GM12865 (cell line): ENCODE results near the gene AQP3.

Experiments used
- DNase-seq: peaks from one replicate; pipeline ENCODE4 v3.0.0; 2010; ENCODE audit warnings: low read depth
- H3K4me3 ChIP-seq: 2 replicates; pipeline ENCODE4 v1.5.1; 2011; ENCODE audit warnings: mild to moderate bottlenecking, low read depth, low read length, control low read depth
- TF ChIP-seq, protein P1 (sequence below): IDR thresholded peaks from 2 replicates; pipeline ENCODE4 v1.5.1; 2011; ENCODE audit warnings: low read length, control low read depth, low read depth, inconsistent platforms; ENCODE audit not compliant: insufficient read depth; ENCODE audit errors: missing control alignments

The AQP3 gene

DNA sequence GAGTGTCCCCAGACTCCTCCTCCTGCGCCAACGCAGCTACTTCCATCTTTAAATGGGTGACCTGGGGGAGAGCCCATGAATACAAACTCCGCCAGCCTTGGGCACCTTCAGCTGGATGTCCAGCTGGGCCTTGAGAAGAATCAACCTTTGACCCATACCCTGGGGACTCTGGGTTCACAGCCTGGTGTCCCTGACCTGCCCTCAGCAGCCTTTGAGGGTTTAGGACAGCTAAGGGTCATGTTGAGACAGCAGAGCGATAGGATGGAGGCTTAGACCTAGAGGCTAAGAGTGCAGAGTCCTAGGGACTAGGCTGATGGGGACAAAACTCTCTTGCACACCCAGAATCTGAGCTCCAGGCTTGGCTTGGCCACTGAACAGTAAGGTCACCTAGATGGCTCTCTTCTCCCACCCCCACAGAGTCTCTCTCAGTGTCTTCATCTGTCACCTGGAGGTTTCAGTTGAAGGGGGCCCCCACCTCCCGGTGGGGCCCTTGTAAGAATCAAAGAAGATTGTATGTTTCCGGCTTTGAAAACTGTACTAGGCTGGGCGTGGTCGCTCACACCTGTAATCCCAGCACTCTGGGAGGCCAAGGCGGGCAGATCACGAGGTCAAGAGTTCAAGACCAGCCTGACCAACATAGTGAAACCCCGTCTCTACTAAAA, 6.7 kb upstream of the AQP3 start:
- H3K4me3 ChIP-seq: no peak overlapping the region
- DNase-seq: peak; percentile 86
- TF ChIP-seq, protein P1, sequence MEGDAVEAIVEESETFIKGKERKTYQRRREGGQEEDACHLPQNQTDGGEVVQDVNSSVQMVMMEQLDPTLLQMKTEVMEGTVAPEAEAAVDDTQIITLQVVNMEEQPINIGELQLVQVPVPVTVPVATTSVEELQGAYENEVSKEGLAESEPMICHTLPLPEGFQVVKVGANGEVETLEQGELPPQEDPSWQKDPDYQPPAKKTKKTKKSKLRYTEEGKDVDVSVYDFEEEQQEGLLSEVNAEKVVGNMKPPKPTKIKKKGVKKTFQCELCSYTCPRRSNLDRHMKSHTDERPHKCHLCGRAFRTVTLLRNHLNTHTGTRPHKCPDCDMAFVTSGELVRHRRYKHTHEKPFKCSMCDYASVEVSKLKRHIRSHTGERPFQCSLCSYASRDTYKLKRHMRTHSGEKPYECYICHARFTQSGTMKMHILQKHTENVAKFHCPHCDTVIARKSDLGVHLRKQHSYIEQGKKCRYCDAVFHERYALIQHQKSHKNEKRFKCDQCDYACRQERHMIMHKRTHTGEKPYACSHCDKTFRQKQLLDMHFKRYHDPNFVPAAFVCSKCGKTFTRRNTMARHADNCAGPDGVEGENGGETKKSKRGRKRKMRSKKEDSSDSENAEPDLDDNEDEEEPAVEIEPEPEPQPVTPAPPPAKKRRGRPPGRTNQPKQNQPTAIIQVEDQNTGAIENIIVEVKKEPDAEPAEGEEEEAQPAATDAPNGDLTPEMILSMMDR: no peak

- no peak overlapping the region for H3K4me3 ChIP-seq
- no peak for DNase-seq
- TF ChIP-seq, protein P1: no peak
Observed at GRCh38 chr9:33453286-33453860, 6.0 kb upstream of the AQP3 start.

DNA sequence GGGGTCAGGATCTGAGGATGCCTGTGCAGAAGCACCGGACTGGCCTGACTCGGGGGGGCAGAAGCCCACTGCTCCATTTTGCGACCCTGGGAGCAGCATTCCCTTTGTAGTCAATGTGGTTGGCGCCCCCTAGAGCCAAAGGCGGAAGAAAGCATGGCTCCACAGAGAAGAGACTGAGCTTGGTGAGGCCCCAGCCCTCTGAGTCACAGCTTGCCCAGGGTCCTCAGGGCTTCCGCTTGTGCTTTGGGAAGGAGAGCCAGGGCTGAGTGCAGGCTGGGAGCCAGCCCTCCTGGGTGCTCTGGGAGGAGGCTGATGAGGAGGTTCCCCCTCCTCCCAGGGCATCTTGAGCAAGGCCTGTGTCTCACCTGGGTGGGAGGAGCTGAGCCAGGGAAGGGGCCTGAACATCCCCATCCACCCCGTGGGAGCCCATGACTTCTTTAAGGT, 5.5 kb upstream of the AQP3 start:
- no peak overlapping the region for H3K4me3 ChIP-seq
- TF ChIP-seq, protein P1: peak; percentile 68
- DNase-seq: peak; percentile 50

DNA sequence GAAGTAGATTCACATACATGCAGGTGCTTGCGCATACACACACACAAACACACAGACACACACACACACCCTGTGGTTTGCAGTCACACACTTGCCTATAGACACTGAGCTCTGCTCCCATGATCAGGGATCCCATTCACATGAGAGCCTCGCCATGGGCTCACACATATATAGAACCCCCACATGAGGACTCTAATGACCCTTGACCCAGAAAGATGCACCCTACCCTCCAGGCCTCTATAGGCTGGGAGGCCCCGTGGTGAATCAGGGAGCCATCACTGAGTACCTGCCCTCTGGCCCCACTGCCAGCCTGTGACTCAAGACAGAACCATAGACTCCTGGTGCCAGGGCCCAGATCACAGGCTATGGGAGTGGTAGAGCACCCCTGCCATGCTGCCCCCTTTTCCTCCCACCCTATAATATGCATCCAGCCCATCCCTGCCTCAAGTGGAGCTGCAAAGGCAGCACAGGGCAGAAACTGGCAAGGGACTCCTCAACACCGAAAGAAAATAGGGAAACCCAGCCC, 3.3 kb upstream of the AQP3 start:
- TF ChIP-seq, protein P1: no peak
- no peak for DNase-seq
- no peak overlapping the region for H3K4me3 ChIP-seq

DNA sequence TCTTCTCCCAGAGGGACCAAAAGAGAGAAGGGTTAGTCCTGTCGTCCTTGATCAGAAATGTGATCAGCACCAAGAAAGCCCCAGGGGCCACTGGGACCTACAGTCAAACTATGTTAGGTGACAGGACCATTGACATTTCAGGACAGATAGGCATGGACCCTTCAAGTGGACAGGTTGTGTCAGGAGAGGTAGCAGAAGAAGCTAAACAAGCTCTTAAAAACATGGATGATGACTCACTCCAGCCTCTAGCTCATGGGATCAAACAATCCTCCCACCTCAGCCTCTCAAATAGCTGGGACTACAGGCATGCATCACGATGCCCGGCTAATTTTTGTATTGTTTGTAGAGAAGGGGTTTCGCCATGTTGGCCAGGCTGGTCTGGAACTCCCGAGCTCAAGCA, 2.3 kb upstream of the AQP3 start:
- no peak for DNase-seq
- H3K4me3 ChIP-seq: no peak overlapping the region
- TF ChIP-seq, protein P1: no peak

- DNase-seq: peak; percentile 40
Observed at GRCh38 chr9:33447799-33448553, 583 bp upstream of the AQP3 start.

More at GRCh38 chr9:33447799-33448553, 583 bp upstream of the AQP3 start:
- no peak overlapping the region for H3K4me3 ChIP-seq
- TF ChIP-seq, protein P1: no peak
